ENCODE results near the gene UTF1. TPM values are rescaled to one million over a fixed set of nuclear protein-coding genes. Genes with fewer than 3 reads are reported as not detected.
"Not testable (repeated sequence)": the region's sequence is repeated elsewhere in the genome, so short reads cannot be mapped to it uniquely, and the experiment has no call there.

The UTF1 gene
- total RNA-seq, 1 donor from 2014 or later: not detected

- TF ChIP-seq, protein P1, sequence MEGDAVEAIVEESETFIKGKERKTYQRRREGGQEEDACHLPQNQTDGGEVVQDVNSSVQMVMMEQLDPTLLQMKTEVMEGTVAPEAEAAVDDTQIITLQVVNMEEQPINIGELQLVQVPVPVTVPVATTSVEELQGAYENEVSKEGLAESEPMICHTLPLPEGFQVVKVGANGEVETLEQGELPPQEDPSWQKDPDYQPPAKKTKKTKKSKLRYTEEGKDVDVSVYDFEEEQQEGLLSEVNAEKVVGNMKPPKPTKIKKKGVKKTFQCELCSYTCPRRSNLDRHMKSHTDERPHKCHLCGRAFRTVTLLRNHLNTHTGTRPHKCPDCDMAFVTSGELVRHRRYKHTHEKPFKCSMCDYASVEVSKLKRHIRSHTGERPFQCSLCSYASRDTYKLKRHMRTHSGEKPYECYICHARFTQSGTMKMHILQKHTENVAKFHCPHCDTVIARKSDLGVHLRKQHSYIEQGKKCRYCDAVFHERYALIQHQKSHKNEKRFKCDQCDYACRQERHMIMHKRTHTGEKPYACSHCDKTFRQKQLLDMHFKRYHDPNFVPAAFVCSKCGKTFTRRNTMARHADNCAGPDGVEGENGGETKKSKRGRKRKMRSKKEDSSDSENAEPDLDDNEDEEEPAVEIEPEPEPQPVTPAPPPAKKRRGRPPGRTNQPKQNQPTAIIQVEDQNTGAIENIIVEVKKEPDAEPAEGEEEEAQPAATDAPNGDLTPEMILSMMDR (IDR thresholded peaks at IDR 0.05): no peak
- Mint-ChIP-seq H3K4me1 (ENCODE audit: low read depth) (peaks cover 14% of the 10 kb centered on the region), H3K9me3 (ENCODE audit: low read depth) (no peaks in the 10 kb centered on the region), H3K27ac (ENCODE audit: unreplicated experiment) (no peak overlapping the region), H3K36me3 (ENCODE audit: low read depth) (no peaks in the 10 kb centered on the region), H3K4me3 (ENCODE audit: unreplicated experiment) (no peak overlapping the region), H3K27me3 (ENCODE audit: low read depth) (no peaks in the 10 kb centered on the region)
- no peak for DNase-seq (ENCODE audit: low spot score)
These were observed 33.7 kb downstream of the UTF1 start for GRCh38 chr10:133263674-133264073.

- TF ChIP-seq, protein P1 (IDR thresholded peaks at IDR 0.05): no peak
- Mint-ChIP-seq H3K4me3 (ENCODE audit: unreplicated experiment) (no peak overlapping the region), H3K27ac (ENCODE audit: unreplicated experiment) (no peak overlapping the region), H3K36me3 (ENCODE audit: low read depth) (no peaks in the 10 kb centered on the region), H3K27me3 (ENCODE audit: low read depth) (no peaks in the 10 kb centered on the region), H3K9me3 (ENCODE audit: low read depth) (no peaks in the 10 kb centered on the region), H3K4me1 (ENCODE audit: low read depth) (peaks cover 8% of the 10 kb centered on the region)
- no peak for DNase-seq (ENCODE audit: low spot score)
These were observed 34.4 kb downstream of the UTF1 start for GRCh38 chr10:133264461-133264860.

DNA sequence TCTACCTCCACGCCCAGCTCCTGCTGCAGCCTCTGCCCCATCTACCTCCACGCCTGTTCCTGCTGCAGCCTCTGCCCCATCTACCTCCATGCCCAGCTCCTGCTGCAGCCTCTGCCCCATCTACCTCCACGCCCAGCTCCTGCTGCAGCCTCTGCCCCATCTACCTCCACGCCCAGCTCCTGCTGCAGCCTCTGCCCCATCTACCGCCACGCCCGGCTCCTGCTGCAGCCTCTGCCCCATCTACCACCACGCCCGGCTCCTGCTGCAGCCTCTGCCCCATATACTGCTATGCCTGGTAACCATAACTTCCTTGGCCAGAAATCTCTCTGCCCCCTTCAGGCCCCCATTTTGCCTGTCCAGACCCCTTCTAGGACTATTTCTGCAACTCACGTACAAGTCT lies 35.0 kb downstream of the UTF1 start:
- H3K4me1 Mint-ChIP-seq (ENCODE audit: low read depth); DNase-seq (ENCODE audit: low spot score); H3K4me3 Mint-ChIP-seq (ENCODE audit: unreplicated experiment); H3K27me3 Mint-ChIP-seq (ENCODE audit: low read depth); H3K27ac Mint-ChIP-seq (ENCODE audit: unreplicated experiment); H3K36me3 Mint-ChIP-seq (ENCODE audit: low read depth); H3K9me3 Mint-ChIP-seq (ENCODE audit: low read depth): not testable (repeated sequence)

- no peaks in the 10 kb centered on the region for H3K4me1 Mint-ChIP-seq (ENCODE audit: low read depth)
- H3K27ac Mint-ChIP-seq (ENCODE audit: unreplicated experiment): no peak overlapping the region
- TF ChIP-seq, protein P1 (IDR thresholded peaks at IDR 0.05): no peak
- no peak for DNase-seq (ENCODE audit: low spot score)
- no peak overlapping the region for H3K4me3 Mint-ChIP-seq (ENCODE audit: unreplicated experiment)
- H3K27me3 Mint-ChIP-seq (ENCODE audit: low read depth): no peaks in the 10 kb centered on the region
- H3K9me3 Mint-ChIP-seq (ENCODE audit: low read depth): no peaks in the 10 kb centered on the region
- H3K36me3 Mint-ChIP-seq (ENCODE audit: low read depth): no peaks in the 10 kb centered on the region
These were observed 36.2 kb downstream of the UTF1 start for GRCh38 chr10:133266056-133266795.

DNA sequence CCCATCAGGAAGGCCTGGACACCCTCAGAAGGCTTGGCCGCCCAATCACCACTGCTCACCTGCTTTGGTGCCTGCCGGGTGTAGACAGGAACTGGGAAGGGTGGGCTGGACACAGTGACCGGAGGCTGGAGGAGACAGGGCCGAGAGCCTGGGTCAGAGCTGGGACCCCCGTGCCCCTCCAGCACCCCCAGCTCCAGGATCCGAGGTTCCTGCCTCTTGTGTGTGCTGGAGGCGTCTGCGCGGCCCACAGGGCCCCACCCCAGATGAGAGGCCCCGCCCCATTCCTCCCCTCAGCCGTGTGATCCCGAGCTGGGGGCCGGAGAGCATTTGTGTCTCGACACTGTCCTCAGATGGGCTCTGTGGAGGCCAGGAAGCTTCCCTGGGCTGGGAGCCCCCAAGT lies 37.3 kb downstream of the UTF1 start:
- no peak overlapping the region for H3K27ac Mint-ChIP-seq (ENCODE audit: unreplicated experiment)
- H3K4me1 Mint-ChIP-seq (ENCODE audit: low read depth): no peaks in the 10 kb centered on the region
- TF ChIP-seq, protein P1 (IDR thresholded peaks at IDR 0.05): no peak
- H3K27me3 Mint-ChIP-seq (ENCODE audit: low read depth): no peaks in the 10 kb centered on the region
- no peak overlapping the region for H3K4me3 Mint-ChIP-seq (ENCODE audit: unreplicated experiment)
- no peaks in the 10 kb centered on the region for H3K36me3 Mint-ChIP-seq (ENCODE audit: low read depth)
- DNase-seq (ENCODE audit: low spot score): no peak
- no peaks in the 10 kb centered on the region for H3K9me3 Mint-ChIP-seq (ENCODE audit: low read depth)

DNA sequence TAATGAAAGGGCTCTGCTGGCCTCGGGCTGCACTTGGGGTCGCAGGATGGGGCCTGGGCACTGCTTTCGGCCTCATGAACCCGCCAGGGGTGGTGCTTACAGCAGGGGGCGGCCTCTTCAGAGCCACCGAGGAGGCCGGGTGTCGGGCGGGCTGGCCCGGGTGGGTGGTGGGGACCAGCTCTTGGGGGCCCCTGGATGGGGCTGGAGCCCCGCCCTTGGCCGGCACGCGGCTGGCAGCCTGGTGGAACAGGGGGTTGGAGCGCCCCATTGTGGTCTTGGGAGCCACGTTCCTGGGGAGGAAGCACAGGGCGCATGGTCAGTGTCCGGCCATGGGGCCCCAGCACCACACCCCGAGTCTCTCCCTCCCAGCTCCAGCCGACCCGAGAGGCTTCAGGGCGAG lies 37.8 kb downstream of the UTF1 start:
- H3K4me3 Mint-ChIP-seq (ENCODE audit: unreplicated experiment): no peak overlapping the region
- TF ChIP-seq, protein P1 (IDR thresholded peaks at IDR 0.05): no peak
- no peaks in the 10 kb centered on the region for H3K9me3 Mint-ChIP-seq (ENCODE audit: low read depth)
- H3K27me3 Mint-ChIP-seq (ENCODE audit: low read depth): no peaks in the 10 kb centered on the region
- H3K27ac Mint-ChIP-seq (ENCODE audit: unreplicated experiment): no peak overlapping the region
- H3K4me1 Mint-ChIP-seq (ENCODE audit: low read depth): no peaks in the 10 kb centered on the region
- H3K36me3 Mint-ChIP-seq (ENCODE audit: low read depth): no peaks in the 10 kb centered on the region
- no peak for DNase-seq (ENCODE audit: low spot score)

All from chondrocyte (in vitro differentiated cells).